H1 (cell line): ENCODE data around the gene EFCAB6. TPM values are rescaled to one million over a fixed set of nuclear protein-coding genes. Genes with fewer than 3 reads are reported as not detected.

Source experiments
- CTCF ChIA-PET: fragments of 300-600 bp; sonication (Branson Sonifier 250); formaldehyde crosslinking; loops from one replicate; lab custom pipeline; 2021; ENCODE audit not compliant: partially characterized antibody; lab: Charles Lee
- POLR2A ChIA-PET: fragments of 300-600 bp; sonication (Branson Sonifier 250); formaldehyde crosslinking; loops from one replicate; lab custom pipeline; 2021; ENCODE audit warnings: inconsistent platforms; ENCODE audit not compliant: partially characterized antibody; lab: Charles Lee
- DNase-seq, 2 experiments: peaks; one replicate each; pipeline versions ENCODE4 v3.0.0 to v3.0.0-alpha.2; 2010 to 2022; ENCODE audit warnings: low spot score in 2 of 2, low read depth in 1 of 2, mixed read lengths in 1 of 2
- FAIRE-seq: peaks from 2 replicates; lab custom pipeline; 2011; peaks lifted over from hg19 to GRCh38; lab: Jason Lieb, UNC
- H2AFZ ChIP-seq: 2 replicates; pipeline ENCODE4 v1.8.1; 2012; ENCODE audit warnings: low read length, inconsistent platforms
- H2AK5ac ChIP-seq: 2 replicates; pipeline ENCODE4 v1.6.1; 2013; ENCODE audit warnings: low read depth, low read length
- H2BK120ac ChIP-seq: replicated peaks from 2 replicates; pipeline ENCODE3; 2013; ENCODE audit warnings: low read depth, low read length, inconsistent platforms
- H2BK12ac ChIP-seq: 2 replicates; pipeline ENCODE4 v1.6.1; 2013; ENCODE audit warnings: low read depth, low read length
- H2BK15ac ChIP-seq: 2 replicates; pipeline ENCODE4 v1.6.1; 2013; ENCODE audit warnings: low read length
- H2BK20ac ChIP-seq: 2 replicates; pipeline ENCODE4 v1.6.1; 2013; ENCODE audit warnings: low read length
- H2BK5ac ChIP-seq: 2 replicates; pipeline ENCODE4 v1.6.1; 2013; ENCODE audit warnings: low read depth, low read length
- H3K14ac ChIP-seq: 2 replicates; pipeline ENCODE4 v1.6.1; 2013; ENCODE audit warnings: inconsistent platforms; ENCODE audit not compliant: insufficient read length
- H3K18ac ChIP-seq: 2 replicates; pipeline ENCODE4 v1.6.1; 2013; ENCODE audit warnings: low read length; ENCODE audit errors: extremely low read depth
- H3K23ac ChIP-seq: 2 replicates; pipeline ENCODE4 v1.6.1; 2013; ENCODE audit warnings: inconsistent platforms; ENCODE audit not compliant: insufficient read length
- H3K23me2 ChIP-seq: 2 replicates; pipeline ENCODE4 v1.6.1; 2013; ENCODE audit warnings: low read depth, low read length
- H3K27ac ChIP-seq: 2 replicates; pipeline ENCODE4 v1.6.1; 2011; ENCODE audit warnings: low read depth, low read length, inconsistent platforms
- H3K27me3 ChIP-seq, 4 experiments: replicated peaks in 1 of 4; 1 replicate in 1 of 4; 2 replicates in 3 of 4; pipeline versions ENCODE4 v1.6.1 to v1.8.1; 2011 to 2013; ENCODE audit warnings: low read length in 3 of 4, mild to moderate bottlenecking in 3 of 4, inconsistent platforms in 2 of 4, mixed read lengths in 2 of 4, moderate library complexity in 1 of 4; ENCODE audit not compliant: control insufficient read depth in 3 of 4, insufficient read depth in 3 of 4; ENCODE audit errors: extremely low read depth in 1 of 4
- H3K36me3 ChIP-seq, 4 experiments: 2 replicates each; pipeline versions ENCODE4 v1.6.1 to v1.8.1; 2011 to 2013; ENCODE audit warnings: mild to moderate bottlenecking in 4 of 4, low read length in 3 of 4, moderate library complexity in 2 of 4, control low read depth in 1 of 4, inconsistent platforms in 1 of 4; ENCODE audit not compliant: insufficient read depth in 4 of 4, control insufficient read depth in 2 of 4
- H3K4ac ChIP-seq: replicated peaks from 2 replicates; pipeline ENCODE3; 2013; ENCODE audit warnings: low read length, low read depth, mixed read lengths, inconsistent platforms; ENCODE audit not compliant: insufficient read length
- H3K4me1 ChIP-seq, 4 experiments: replicated peaks in 1 of 4; 1 replicate in 1 of 4; 2 replicates in 3 of 4; pipeline versions ENCODE4 v1.6.1 to v1.8.1; 2011 to 2013; ENCODE audit warnings: low read length in 3 of 4, inconsistent platforms in 2 of 4, mixed read lengths in 1 of 4; ENCODE audit not compliant: insufficient read depth in 4 of 4, control insufficient read depth in 3 of 4
- H3K4me2 ChIP-seq, 2 experiments: 2 replicates each; pipeline versions ENCODE4 v1.6.1 to v1.8.1; 2011 to 2013; ENCODE audit warnings: low read depth in 2 of 2, low read length in 2 of 2, control low read depth in 1 of 2, inconsistent platforms in 1 of 2, mild to moderate bottlenecking in 1 of 2; ENCODE audit not compliant: insufficient read depth in 1 of 2
- H3K4me3 ChIP-seq, 4 experiments: fragments of 200-600, 300-600 bp in 1 of 4; sonication (generic), shearing (Covaris generic), sonication (Bioruptor Twin) in 1 of 4; 2 replicates each; pipeline versions ENCODE4 v1.5.1 to v1.8.1; 2011 to 2016; ENCODE audit warnings: low read length in 4 of 4, low read depth in 3 of 4, control low read depth in 2 of 4, inconsistent platforms in 2 of 4, mild to moderate bottlenecking in 2 of 4, mixed read lengths in 1 of 4, moderate library complexity in 1 of 4; ENCODE audit not compliant: insufficient read depth in 2 of 4; ENCODE audit errors: extremely low read depth in 1 of 4
- H3K56ac ChIP-seq: replicated peaks from 2 replicates; pipeline ENCODE3; 2013; ENCODE audit warnings: low read depth, mild to moderate bottlenecking, mixed read lengths, low read length, inconsistent platforms; ENCODE audit not compliant: insufficient read length
- H3K79me1 ChIP-seq: 2 replicates; pipeline ENCODE4 v1.6.1; 2013; ENCODE audit warnings: low read depth, low read length, control low read depth
- H3K79me2 ChIP-seq, 2 experiments: 2 replicates each; pipeline versions ENCODE4 v1.6.1 to v1.8.1; 2012 to 2013; ENCODE audit warnings: low read length in 2 of 2, mild to moderate bottlenecking in 2 of 2, inconsistent platforms in 1 of 2; ENCODE audit not compliant: insufficient read depth in 2 of 2, control insufficient read depth in 1 of 2
- H3K9ac ChIP-seq, 4 experiments: replicated peaks in 1 of 4; 1 replicate in 1 of 4; 2 replicates in 3 of 4; pipeline versions ENCODE4 v1.6.1 to v1.8.1; 2011 to 2013; ENCODE audit warnings: low read depth in 3 of 4, low read length in 3 of 4, control low read depth in 2 of 4, mild to moderate bottlenecking in 2 of 4, moderate library complexity in 2 of 4, inconsistent platforms in 1 of 4; ENCODE audit errors: extremely low read depth in 1 of 4
- H3K9me3 ChIP-seq, 2 experiments: 2 replicates each; pipeline versions ENCODE4 v1.6.1 to v1.8.1; 2012 to 2013; ENCODE audit warnings: mild to moderate bottlenecking in 2 of 2, moderate library complexity in 2 of 2, control low read depth in 1 of 2, inconsistent platforms in 1 of 2, low read depth in 1 of 2, low read length in 1 of 2, mixed read lengths in 1 of 2; ENCODE audit not compliant: insufficient read depth in 2 of 2
- H4K20me1 ChIP-seq, 2 experiments: replicated peaks in 1 of 2; 2 replicates each; pipeline versions ENCODE3 to v1.8.1; 2011 to 2013; ENCODE audit warnings: inconsistent platforms in 2 of 2, low read length in 2 of 2, mild to moderate bottlenecking in 1 of 2; ENCODE audit not compliant: insufficient read depth in 2 of 2, control insufficient read depth in 1 of 2
- H4K5ac ChIP-seq: 2 replicates; pipeline ENCODE4 v1.6.1; 2013; ENCODE audit warnings: low read length, low read depth, mixed read lengths, inconsistent platforms; ENCODE audit not compliant: insufficient read length
- H4K8ac ChIP-seq: 2 replicates; pipeline ENCODE4 v1.8.0; 2013; ENCODE audit warnings: mild to moderate bottlenecking, moderate library complexity, low read length, inconsistent platforms; ENCODE audit not compliant: insufficient read depth; ENCODE audit errors: extremely low read depth
- H4K91ac ChIP-seq: replicated peaks from 2 replicates; pipeline ENCODE3; 2013; ENCODE audit warnings: low read length, mixed read lengths, inconsistent platforms; ENCODE audit not compliant: insufficient read length
- EZH2 ChIP-seq: fragments of 200-600 bp; sonication (generic); IDR thresholded peaks from 2 replicates; pipeline ENCODE4 v1.7.1; 2012; ENCODE audit warnings: low read depth, mild to moderate bottlenecking, moderate library complexity, low read length, inconsistent platforms; ENCODE audit not compliant: severe bottlenecking
- NRF1 ChIP-seq: IDR thresholded peaks from 2 replicates; pipeline ENCODE4 v1.6.1; 2011; ENCODE audit warnings: mild to moderate bottlenecking, low read depth, low read length, improper control_type of control experiment
- SIRT6 ChIP-seq: IDR thresholded peaks from one replicate; pipeline ENCODE4 v1.7.1; 2012; ENCODE audit warnings: low read length, inconsistent platforms
- SP1 ChIP-seq: IDR thresholded peaks from 2 replicates; pipeline ENCODE4 v1.6.1; 2011; ENCODE audit warnings: low read depth, low read length
- WGBS, 2 experiments: shearing (Covaris generic) in 1 of 2; methylation state at CpG; one replicate each; pipeline versions ENCODE4 v1.1.6 to v1.1.7; 2013 to 2015; ENCODE audit warnings: low lambda C conversion rate in 2 of 2, mixed read lengths in 2 of 2, inconsistent platforms in 1 of 2, low coverage in 1 of 2, missing lambda C conversion rate in 1 of 2; ENCODE audit not compliant: insufficient replicate concordance in 2 of 2, insufficient coverage in 1 of 2, insufficient read length in 1 of 2; ENCODE audit errors: extremely low coverage in 1 of 2, missing lambda C conversion rate in 1 of 2; 5-methylcytosine and 5-hydroxymethylcytosine counted together
- polyA plus RNA-seq, 7 experiments: library from polyadenylated mRNA; depleted of rRNA in 3 of 7; stranded (reverse) in 5 of 7; unstranded in 2 of 7; fragments of >200 nt in 5 of 7; fragments of 200-250 nt in 2 of 7; gene quantifications; 1 replicate in 5 of 7; 2 replicates in 1 of 7; 4 replicates in 1 of 7; pipeline versions ENCODE4 v1.2.1 to v1.2.3, GENCODE V29; 2011 to 2013; ENCODE audit warnings: missing spikeins in 2 of 7, mixed read lengths in 2 of 7
- total RNA-seq: library from RNA; stranded (reverse); fragmentation: NEBNext Ultra II Directional; extraction: Animal tissue kit (Norgen Biotek cat#: 25700); gene quantifications from 2 replicates; pipeline ENCODE4 v1.2.1, GENCODE V29; 2021

The EFCAB6 gene
- total and polyA plus RNA-seq, 2 of the 8 experiments (the other 6 are each of a cell fraction or from before 2014, with no cell fraction given): 0.32 to 1.7 TPM

DNA sequence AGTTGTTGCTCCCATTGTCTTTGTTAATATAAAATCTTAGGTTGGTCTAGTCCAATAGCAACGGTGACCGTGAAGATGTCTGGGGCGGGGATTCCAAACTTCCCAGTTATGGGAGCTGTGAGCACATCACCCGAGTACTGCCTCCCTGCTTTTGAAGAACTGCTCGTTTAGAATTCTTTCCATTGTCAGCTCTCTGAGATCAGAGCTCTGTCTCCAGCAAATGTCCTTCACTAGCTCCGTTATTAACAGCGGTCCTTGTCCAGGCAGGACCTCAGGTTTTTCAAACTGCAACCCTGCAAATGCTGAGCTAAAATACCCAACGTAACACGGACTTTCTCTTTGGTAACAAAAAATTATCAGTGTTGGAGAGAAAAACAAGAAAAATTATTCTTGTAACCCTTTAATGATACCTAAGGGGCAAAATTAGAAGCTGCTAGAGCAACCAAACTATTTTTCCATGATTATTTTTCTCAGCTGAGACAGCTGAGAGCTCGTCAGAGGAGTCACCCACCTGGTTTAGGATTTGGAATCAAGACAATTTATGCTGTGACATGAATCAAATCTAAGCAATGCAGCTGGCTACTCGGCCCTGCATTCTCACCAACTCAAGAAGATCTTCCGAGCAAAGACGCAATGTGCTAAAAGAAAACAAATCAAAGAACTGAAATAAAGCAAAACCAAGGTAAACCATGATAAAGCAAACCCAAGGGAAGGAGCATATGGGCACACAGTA lies 15.1 kb upstream of the EFCAB6 start:
- H3K9ac ChIP-seq: no peak overlapping the region
- H3K4me2 ChIP-seq: no peak overlapping the region
- H4K8ac ChIP-seq: no peak overlapping the region

More for the DNA sequence above, 15.1 kb upstream of the EFCAB6 start:
- no peak for DNase-seq
- FAIRE-seq: no peak
- Histone ChIP-seq H2BK12ac (no peak overlapping the region), H2BK5ac (no peak overlapping the region), H2AFZ (no peak overlapping the region), H3K79me2 (no peaks in the 10 kb centered on the region), H3K14ac (no peak overlapping the region), H3K9me3 (no peaks in the 10 kb centered on the region), H2AK5ac (no peak overlapping the region), H3K23ac (no peak overlapping the region), H3K56ac (no peak overlapping the region), H4K5ac (no peak overlapping the region), H3K4ac (no peak overlapping the region), H3K79me1 (no peaks in the 10 kb centered on the region), H3K4me3 (no peak overlapping the region), H2BK15ac (no peak overlapping the region), H3K23me2 (no peaks in the 10 kb centered on the region; the same call in 1 of the 2 replicates), H2BK120ac (no peak overlapping the region), H3K18ac (no peak overlapping the region), H4K20me1 (peaks cover 6 to 15% of the 10 kb centered on the region in 2 experiments), H3K4me1 (peaks cover 2 to 24% (median 12%) of the 10 kb centered on the region in 4 experiments), H3K36me3 (peaks cover 0 to 7% (median 3%) of the 10 kb centered on the region in 4 experiments; a peak in 3 of 8 replicates), H3K27me3 (no peaks in the 10 kb centered on the region), H2BK20ac (no peak overlapping the region), H4K91ac (no peak overlapping the region), H3K27ac (no peak overlapping the region)
- ChIA-PET CTCF (interaction anchor here (0.7 to 3.4 kb wide), 10 partner anchors 8 to 90 kb away, joined by 3 to 12 read pairs (median 5); no protein-coding TSS in a partner anchor), POLR2A (interaction anchor here (0.9 to 1.6 kb wide), 3 partner anchors 8 to 63 kb away, joined by 3 to 7 read pairs (median 4); no protein-coding TSS in a partner anchor)
- TF ChIP-seq NRF1 (no peak), SP1 (no peak), SIRT6 (no peak), EZH2 (no peak)
- WGBS, 2 experiments: 91% methylated on average over 13 of the region's 13 CpGs; no CpG with 5 or more reads in 1 of the 2 experiments
